Measurements from ENCODE around the gene ERCC3.
A peak's percentile ranks its signal among the peaks of the same experiment; 100 is the strongest.
"Not testable (repeated sequence)": the region's sequence is repeated elsewhere in the genome, so short reads cannot be mapped to it uniquely, and the experiment has no call there.

The ERCC3 gene

DNA sequence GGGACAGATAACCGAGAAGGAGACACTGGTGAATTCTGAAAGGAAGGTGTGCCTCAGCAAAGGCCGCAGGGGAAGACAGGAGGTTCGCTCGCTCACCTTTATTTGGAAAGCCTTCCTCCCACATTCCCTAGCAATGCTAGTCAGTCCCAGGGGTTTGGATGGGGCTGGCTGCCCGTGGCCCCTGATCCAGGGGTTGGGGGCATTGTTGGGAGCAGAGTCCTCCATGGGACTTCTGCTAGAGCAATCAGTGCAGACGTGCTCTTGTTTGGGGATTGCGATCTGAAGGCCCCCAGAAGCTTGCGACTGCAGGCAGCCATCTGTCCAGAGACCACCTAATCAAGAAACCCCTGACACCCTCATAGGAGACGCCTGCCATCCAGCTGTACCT lies 67.8 kb downstream of the ERCC3 start:
- DNase-seq (ENCODE audit: low read depth) = no peak

DNA sequence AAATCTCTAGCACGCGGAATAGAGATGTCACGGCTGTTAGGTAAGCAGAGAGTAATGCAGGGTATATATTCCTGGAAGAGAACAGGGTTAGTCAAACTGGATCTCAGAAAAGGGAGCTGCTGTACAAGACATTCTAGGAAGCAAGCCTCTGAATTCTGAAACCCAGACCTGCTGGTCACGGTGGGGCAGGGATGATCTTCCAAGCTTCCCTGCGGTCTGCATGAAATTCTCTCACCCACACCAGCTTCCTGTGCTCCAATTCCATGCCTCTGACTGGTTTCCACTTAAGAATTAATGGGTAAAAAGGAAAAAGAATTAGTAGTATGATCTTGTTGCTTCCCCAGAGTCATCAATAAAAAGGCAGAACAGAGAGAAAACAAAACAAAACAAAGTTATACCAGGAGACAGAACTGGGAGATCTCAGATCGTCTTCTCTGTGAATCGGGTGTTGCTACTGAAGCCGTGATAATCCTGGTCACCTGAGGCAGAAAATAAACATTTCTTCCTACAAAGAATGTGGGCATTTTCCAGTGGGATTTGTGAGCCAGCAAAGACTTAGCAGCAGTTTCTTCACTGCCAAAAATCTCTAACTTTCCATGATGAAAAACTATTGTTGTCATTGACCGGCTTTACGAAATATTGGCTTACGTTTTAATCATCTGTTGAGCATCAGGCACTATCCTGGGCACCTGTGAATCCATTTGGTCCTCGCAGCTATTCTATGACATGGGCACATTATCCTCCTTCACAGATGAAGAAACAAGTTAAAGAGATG lies 68.6 kb downstream of the ERCC3 start:
- no peak for DNase-seq (ENCODE audit: low read depth)

DNA sequence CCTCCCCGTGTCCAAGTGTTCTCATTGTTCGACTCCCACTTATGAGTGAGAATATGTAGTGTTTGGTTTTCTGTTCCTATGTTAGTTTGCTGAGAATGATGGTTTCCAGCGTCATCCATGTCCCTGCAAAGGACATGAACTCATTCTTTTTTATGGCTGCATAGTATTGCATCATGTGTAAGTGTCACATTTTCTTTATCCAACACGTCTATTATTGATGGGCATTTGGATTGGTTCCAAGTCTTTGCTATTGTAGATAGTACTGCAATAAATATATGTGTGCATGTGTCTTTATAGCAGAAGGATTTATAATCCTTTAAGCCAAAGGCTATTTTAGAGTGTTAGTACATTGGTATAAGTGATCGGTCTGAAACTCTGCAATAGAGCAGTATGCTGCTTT lies 69.8 kb downstream of the ERCC3 start:
- not testable (repeated sequence) for DNase-seq (ENCODE audit: low read depth)

DNA sequence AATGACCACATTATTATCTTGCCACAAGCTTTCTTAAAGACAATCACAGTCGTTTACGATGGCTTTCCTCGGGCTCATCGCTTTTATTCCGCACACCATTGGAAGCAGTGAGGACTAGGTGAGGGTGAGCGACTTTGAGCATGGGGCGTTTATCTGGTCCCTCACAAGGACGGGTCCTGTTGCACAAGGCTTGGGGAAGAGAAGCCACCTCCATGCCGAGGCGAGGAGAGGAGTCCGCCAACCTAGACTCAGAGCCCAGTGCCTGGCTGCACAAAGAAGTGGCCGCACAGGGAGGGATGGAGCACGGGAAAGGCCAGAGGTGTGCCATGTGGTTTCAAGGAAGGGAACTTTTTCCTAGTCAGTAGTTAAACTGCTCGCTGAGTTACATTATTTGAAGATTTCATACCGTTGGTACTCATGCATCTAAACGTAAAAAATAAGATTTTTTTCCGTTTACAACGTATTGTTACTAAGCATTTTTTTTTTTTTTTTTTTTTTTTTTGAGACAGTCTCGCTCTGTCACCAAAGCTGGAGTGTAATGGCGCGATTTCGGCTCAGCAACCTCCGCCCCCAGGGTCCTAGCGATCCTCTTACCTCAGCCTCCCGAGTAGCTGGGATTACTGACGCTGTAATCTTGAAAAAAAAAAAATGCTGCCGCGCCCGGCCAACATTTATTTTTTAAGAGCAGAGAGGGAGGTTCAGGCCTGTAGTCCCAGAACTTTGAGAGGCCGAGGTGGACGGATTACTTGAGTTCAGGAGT lies 73.0 kb downstream of the ERCC3 start:
- DNase-seq (ENCODE audit: low read depth) = no peak

- DNase-seq (ENCODE audit: low read depth) = no peak
Measured at GRCh38 chr2:127220102-127220767, 73.7 kb downstream of the ERCC3 start, which contains the start of gene CYP27C1. Gene CYP27C1, minus strand, starts transcription at chr2:127220299. Its CDS starts 29 bp downstream, at chr2:127220270.

- no peak for DNase-seq (ENCODE audit: low read depth)
Measured at GRCh38 chr2:127219171-127220070, 74.5 kb downstream of the ERCC3 start.

- no peak for DNase-seq (ENCODE audit: low read depth)
Measured at GRCh38 chr2:127218812-127219170, 75.2 kb downstream of the ERCC3 start.

DNA sequence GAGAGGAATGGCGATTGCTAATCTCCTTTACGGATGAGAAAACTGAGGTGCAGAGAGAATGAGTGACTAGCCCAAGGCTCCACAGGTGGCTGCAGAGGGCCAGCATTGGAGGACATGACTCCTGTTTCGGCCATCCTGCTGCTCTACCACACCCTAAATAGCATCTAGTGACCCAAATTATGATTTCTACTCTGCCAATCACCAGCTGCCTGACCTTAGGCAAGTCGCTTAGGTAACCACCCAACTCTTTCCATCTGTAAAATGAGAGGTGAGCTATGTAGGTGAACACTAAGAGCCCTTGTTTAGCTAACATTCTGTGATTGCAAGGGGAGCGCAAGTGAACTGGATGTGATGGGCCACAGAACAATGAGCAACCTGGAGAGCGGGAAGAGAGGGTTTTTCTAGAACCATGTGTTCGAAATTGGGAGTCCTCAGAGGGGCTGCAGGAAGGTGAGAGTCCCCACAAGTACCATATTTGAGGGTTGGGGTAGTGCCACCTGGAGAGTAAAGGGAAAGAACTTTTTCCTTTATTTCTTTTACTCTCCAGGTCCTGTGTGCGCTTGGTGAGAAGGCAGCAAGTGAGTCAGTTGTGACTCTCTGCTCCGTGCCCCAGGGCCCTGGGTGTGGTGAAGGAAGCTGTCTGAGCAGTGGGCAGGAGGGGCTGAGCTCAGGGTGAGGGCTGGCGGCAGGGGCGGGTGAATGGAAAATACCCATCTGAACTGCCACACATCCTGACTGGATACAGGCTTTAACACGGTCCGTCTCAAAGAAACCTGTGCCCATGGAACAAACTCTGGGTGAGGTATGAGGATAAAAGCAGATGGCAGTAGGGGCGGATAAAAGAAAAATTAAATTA lies 76.2 kb downstream of the ERCC3 start:
- DNase-seq (ENCODE audit: low read depth) = no peak

DNA sequence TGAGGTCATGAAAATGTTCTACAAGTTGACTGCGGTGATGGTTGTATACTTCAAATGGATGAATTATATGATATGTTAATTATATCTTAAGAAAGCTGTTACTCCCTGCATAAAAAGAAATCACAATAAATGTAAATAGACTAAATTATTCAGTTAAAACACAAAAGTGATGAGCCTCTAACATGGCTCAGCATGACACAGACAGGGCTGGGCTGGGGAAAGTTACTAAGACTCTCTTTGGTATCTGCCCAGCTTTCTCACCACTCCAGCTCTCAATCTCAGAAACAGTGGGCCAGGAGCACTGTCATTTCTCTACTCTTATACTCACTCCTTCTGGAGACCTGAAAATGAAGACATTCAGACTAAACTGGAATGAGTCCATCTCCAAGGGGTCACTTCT lies 77.4 kb downstream of the ERCC3 start:
- DNase-seq (ENCODE audit: low read depth) = no peak

- DNase-seq (ENCODE audit: low read depth) = no peak
Measured at GRCh38 chr2:127216095-127216494, 77.8 kb downstream of the ERCC3 start.

DNA sequence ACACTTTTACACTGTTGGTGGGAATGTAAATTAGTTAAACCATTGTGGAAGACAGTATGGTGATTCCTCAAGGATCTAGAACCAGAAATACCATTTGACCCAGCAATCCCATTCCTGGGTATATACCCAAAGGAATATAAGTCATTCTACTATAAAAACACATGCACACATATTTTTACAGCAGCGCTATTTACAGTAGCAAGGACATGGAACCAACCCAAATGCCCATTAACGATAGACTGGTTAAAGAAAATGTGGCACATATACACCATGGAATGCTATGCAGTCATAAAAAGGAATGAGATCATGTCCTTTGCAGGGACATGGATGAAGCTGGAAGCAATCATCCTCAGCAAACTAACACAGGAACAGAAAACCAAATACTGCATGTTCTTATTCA lies 79.7 kb downstream of the ERCC3 start:
- DNase-seq (ENCODE audit: low read depth) = not testable (repeated sequence)

- DNase-seq (ENCODE audit: low read depth) = peak; percentile 53
Measured at GRCh38 chr2:127208313-127208712, 85.6 kb downstream of the ERCC3 start.

Data from HS-27A (cell line).